Ovary (tissue), 10 donors: ENCODE results near the gene UGT1A5. TPM values are rescaled to one million over a fixed set of nuclear protein-coding genes. Genes with fewer than 3 reads are reported as not detected.

Experiments
- DNase-seq, 5 donors: peaks; one replicate each; pipeline ENCODE4 v3.0.0-alpha.2; 2019 to 2020
- H3K27ac ChIP-seq, 2 donors: fragments of 200-600 bp; one replicate each; pipeline versions ENCODE4 v1.5.1 to v1.8.0; 2019 to 2022
- H3K27me3 ChIP-seq: fragments of 200-600 bp; one replicate; pipeline ENCODE4 v1.8.0; 2022
- H3K36me3 ChIP-seq: fragments of 200-600 bp; sonication (generic); one replicate; pipeline ENCODE4 v1.5.1; 2019
- H3K4me1 ChIP-seq: one replicate; pipeline ENCODE4 v1.8.1; 2013; ENCODE audit warnings: mild to moderate bottlenecking, moderate library complexity; ENCODE audit not compliant: insufficient read depth
- H3K4me3 ChIP-seq: fragments of 200-600 bp; sonication (generic); one replicate; pipeline ENCODE4 v1.5.1; 2017
- H3K9me3 ChIP-seq, 2 donors: fragments of 200-600 bp in 1 of 2; sonication (generic) in 1 of 2; one replicate each; pipeline versions ENCODE4 v1.5.1 to v1.8.1; 2013 to 2019; ENCODE audit warnings: mild to moderate bottlenecking in 1 of 2, moderate library complexity in 1 of 2
- EP300 ChIP-seq: sonication (generic); formaldehyde crosslinking; IDR thresholded peaks from one replicate; pipeline ENCODE4 v1.6.1; 2017; ENCODE audit warnings: antibody characterized with exemption
- POLR2A ChIP-seq: fragments of 450-650 bp; IDR thresholded peaks from one replicate; pipeline ENCODE4 v1.6.1; 2017; ENCODE audit warnings: antibody characterized with exemption, mild to moderate bottlenecking, moderate library complexity
- WGBS, 3 donors: extraction: QIAGEN DNeasy Blood & Tissue Kit in 1 of 3; methylation state at CpG; one replicate each; pipeline versions ENCODE4 v1.1.5 to v1.1.7; 2013 to 2017; 5-methylcytosine and 5-hydroxymethylcytosine counted together
- intact Hi-C, 4 donors: fragments of 100-400 bp; cut with DNase I; formaldehyde crosslinking; loops; one replicate each; pipeline versions ENCODE4 v1.11.0 to v1.15.1; 2022 to 2023
- long read RNA-seq, 3 donors: library from polyadenylated mRNA in 2 of 3; unstranded in 2 of 3; transcript quantifications; one replicate each; pipeline ENCODE4 v2.0.0 and lab custom pipeline, GENCODE V29; 2021 to 2026
- polyA plus RNA-seq, 2 donors: library from polyadenylated mRNA; stranded (reverse); fragments of 200-250 nt in 1 of 2; fragments of 350-450 nt in 1 of 2; fragmentation: Illumina TruSeq in 1 of 2; extraction: RNeasy Lipid Tissue Mini Kit (QIAGEN cat#74804) in 1 of 2; gene quantifications; one replicate each; pipeline ENCODE4 v1.2.3, GENCODE V29; 2013 to 2014
- total RNA-seq, 7 donors: library from RNA; depleted of rRNA in 2 of 7; stranded (reverse); fragments of >200 nt in 2 of 7; fragmentation: NEBNext Ultra II Directional in 3 of 7; extraction: Animal tissue kit (Norgen Biotek cat#: 25700) in 3 of 7; gene quantifications; one replicate each; pipeline versions ENCODE4 v1.1.0 to v1.2.4, GENCODE V29; 2016 to 2023
- TF ChIP-seq, protein P1 (sequence below), 3 donors: fragments of 450-650 bp in 2 of 3; fragments of 200-600 bp in 1 of 3; IDR thresholded peaks; one replicate each; pipeline versions ENCODE4 v1.5.1 to v1.8.0; 2016 to 2022; ENCODE audit warnings: antibody characterized with exemption in 3 of 3, mild to moderate bottlenecking in 1 of 3
- donor health status: DM: no; HTN: no; CAD: no; lungs with moderate emphysema.
- donor health status: DM: no; HTN: no; CAD: no.
- donor health status: Bipolar disorder and iron deficiency.
- donor health status: DM: yes; HTN: yes; CAD: no.
- donor health status: DM: no; HTN: no; CAD: no.
- donor health status: DM: yes; HTN: yes; CAD: no.

Gene UGT1A5
- not detected for total RNA-seq
- polyA plus RNA-seq: not detected
- long read RNA-seq, donor 1: 0 reads
- long read RNA-seq, donor 2: 0 reads
- long read RNA-seq, donor 3: 0 reads

DNA sequence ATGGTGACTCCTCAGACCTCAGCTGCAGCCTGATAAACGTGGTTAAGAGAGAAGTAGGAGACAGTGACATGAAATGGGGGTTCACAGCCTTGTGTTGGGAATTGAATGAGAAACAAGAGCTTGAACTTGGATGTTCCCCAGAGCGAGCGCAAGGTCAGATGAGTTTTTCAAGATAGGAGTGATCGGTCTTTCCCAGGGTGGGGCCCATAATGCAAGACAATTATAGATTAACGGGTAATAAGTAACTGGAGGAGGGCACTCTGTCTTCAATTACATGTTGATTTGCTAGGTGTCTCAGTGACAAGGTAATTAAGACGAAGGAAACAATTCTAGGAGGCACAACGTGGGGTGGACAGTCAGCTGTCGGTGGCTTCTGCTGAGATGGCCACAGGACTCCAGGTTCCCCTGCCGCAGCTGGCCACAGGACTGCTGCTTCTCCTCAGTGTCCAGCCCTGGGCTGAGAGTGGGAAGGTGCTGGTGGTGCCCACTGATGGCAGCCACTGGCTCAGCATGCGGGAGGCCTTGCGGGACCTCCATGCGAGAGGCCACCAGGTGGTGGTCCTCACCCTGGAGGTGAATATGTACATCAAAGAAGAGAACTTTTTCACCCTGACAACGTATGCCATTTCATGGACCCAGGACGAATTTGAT is at the start of gene UGT1A5:
TSS of gene UGT1A5 (plus strand) at position 297 of the 651 bp plus-strand sequence. CDS start at position 382, 85 bp downstream.
- H3K27me3 ChIP-seq: no peaks in the 10 kb centered on the region
- no peaks in the 10 kb centered on the region for H3K36me3 ChIP-seq
- 69 to 81% (median 71%) methylated on average over 14 of the region's 14 CpGs for WGBS, 3 donors
- TF ChIP-seq, protein P1, sequence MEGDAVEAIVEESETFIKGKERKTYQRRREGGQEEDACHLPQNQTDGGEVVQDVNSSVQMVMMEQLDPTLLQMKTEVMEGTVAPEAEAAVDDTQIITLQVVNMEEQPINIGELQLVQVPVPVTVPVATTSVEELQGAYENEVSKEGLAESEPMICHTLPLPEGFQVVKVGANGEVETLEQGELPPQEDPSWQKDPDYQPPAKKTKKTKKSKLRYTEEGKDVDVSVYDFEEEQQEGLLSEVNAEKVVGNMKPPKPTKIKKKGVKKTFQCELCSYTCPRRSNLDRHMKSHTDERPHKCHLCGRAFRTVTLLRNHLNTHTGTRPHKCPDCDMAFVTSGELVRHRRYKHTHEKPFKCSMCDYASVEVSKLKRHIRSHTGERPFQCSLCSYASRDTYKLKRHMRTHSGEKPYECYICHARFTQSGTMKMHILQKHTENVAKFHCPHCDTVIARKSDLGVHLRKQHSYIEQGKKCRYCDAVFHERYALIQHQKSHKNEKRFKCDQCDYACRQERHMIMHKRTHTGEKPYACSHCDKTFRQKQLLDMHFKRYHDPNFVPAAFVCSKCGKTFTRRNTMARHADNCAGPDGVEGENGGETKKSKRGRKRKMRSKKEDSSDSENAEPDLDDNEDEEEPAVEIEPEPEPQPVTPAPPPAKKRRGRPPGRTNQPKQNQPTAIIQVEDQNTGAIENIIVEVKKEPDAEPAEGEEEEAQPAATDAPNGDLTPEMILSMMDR (IDR thresholded peaks at IDR 0.05): no peak
- no peak for TF ChIP-seq EP300
- H3K27ac ChIP-seq: no peak within 1 kb of the TSS
- H3K9me3 ChIP-seq: no peaks in the 10 kb centered on the region
- H3K4me3 ChIP-seq: no peak within 1 kb of the TSS
- no peaks in the 10 kb centered on the region for H3K4me1 ChIP-seq
- intact Hi-C loops: no loop called here
- no peak for DNase-seq

DNA sequence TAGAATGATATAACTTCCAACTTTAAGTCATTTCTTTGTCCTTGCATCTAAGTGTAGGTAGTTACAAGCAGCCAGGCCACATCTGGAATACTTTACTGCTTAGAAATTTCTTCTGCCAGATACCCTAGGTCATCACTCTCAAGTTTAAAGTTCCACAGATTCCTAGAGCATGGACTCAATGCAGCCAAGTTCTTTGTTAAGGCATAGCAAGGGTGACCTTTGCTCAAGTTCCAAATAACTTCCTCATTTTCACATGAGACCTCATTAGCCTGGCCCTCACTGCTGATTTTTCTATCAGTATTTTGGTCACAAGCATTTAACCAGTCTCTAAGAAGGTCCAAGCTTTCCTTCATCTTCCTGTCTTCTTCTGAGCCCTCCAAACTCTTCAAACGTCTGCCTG is 48.8 kb upstream of the UGT1A5 start:
- TF ChIP-seq EP300: no peak
- no peak for TF ChIP-seq POLR2A
- TF ChIP-seq, protein P1 (IDR thresholded peaks at IDR 0.05): no peak
- WGBS, 3 donors: 24 to 42% (median 31%) methylated on average over 1 of the region's 1 CpG
- Histone ChIP-seq H3K9me3 (no peaks in the 10 kb centered on the region), H3K4me3 (no peak overlapping the region), H3K27ac (no peak overlapping the region), H3K4me1 (no peaks in the 10 kb centered on the region), H3K27me3 (no peaks in the 10 kb centered on the region), H3K36me3 (no peaks in the 10 kb centered on the region)
- intact Hi-C loops: no loop called here
- no peak for DNase-seq

DNA sequence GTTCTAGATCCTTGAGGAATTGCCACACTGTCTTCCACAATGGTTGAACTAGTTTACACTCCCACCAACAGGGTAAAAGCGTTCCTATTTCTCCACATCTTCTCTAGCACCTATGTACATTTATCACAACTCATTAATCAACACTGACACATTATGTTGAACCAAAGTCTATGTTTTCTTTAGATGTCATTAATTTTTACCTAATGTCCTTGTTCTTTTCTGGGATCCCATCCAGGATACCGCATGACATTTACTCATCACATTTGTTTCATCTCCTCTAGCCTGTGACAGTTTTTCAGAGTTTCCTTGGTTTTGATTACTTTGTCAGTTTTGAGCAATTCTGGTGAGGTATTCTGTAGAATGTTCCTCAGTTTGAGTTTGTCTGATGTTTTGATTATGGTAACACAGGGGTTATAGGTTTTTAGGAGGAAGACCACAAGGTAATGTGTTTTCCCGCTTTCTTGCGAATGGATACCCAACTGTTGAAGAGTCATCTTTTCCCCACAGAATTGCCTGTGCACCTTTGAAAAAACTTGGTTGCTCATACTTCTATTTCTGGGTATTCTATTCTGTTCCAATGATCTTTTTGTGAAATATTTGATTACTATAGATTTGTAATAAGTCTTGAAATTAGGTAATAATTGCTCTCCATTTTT is 44.0 kb upstream of the UGT1A5 start:
- 85 to 87% (median 87%) methylated on average over 4 of the region's 4 CpGs for WGBS, 3 donors
- no peaks in the 10 kb centered on the region for H3K4me1 ChIP-seq
- TF ChIP-seq, protein P1 (IDR thresholded peaks at IDR 0.05): no peak
- TF ChIP-seq POLR2A (no peak), EP300 (no peak)
- intact Hi-C loops: no loop called here
- H3K36me3 ChIP-seq: no peaks in the 10 kb centered on the region
- no peak overlapping the region for H3K27ac ChIP-seq
- no peak for DNase-seq
- H3K9me3 ChIP-seq: no peaks in the 10 kb centered on the region
- no peak overlapping the region for H3K4me3 ChIP-seq
- no peaks in the 10 kb centered on the region for H3K27me3 ChIP-seq

DNA sequence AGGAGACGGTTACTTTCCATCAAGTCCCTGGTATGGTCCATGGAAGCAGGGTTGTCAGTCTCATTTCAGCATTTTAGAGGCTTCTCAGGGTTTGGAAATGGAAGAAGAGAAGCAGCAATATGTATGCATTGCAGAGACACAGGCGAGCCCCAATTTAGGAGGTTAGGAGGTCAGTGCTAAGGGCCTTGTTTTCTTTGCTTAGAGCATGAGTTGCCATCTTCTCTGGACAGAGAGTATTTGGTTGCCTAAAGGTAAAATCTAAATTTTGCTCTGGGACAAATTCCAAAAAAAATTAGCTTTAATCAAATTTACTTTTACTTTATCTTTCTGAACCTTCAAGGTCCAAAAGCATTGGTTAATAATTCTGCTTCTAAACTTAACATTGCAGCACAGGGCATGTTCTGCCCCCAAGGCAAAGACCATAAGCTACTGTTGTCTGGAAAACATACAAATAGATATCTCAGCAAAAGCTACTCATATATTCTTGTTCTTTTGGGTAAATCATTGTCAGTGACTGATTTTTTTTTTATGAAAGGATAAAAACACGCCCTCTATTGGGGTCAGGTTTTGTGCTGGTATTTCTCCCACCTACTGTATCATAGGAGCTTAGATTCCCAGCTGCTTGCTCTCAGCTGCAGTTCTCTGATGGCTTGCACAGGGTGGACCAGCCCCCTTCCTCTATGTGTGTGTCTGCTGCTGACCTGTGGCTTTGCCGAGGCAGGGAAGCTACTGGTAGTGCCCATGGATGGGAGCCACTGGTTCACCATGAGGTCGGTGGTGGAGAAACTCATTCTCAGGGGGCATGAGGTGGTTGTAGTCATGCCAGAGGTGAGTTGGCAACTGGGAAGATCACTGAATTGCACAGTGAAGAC is 41.2 kb upstream of the UGT1A5 start, which contains the start of gene UGT1A9:
TSS of gene UGT1A9 (plus strand) at position 609 of the 872 bp plus-strand sequence. CDS start at position 646, 37 bp downstream.
- 78 to 84% (median 78%) methylated on average over 5 of the region's 5 CpGs for WGBS, 3 donors
- DNase-seq: no peak
- intact Hi-C loops: no loop called here
- Histone ChIP-seq H3K4me3 (no peak within 1 kb of the TSS), H3K27ac (no peak within 1 kb of the TSS), H3K36me3 (no peaks in the 10 kb centered on the region), H3K9me3 (no peaks in the 10 kb centered on the region), H3K4me1 (no peaks in the 10 kb centered on the region), H3K27me3 (no peaks in the 10 kb centered on the region)
- TF ChIP-seq, protein P1 (IDR thresholded peaks at IDR 0.05): no peak
- TF ChIP-seq EP300 (no peak), POLR2A (no peak)
